ENCODE results near the gene OR2A7. TPM values are rescaled to one million over a fixed set of nuclear protein-coding genes. Genes with fewer than 3 reads are reported as not detected.
"Not testable (repeated sequence)": the region's sequence is repeated elsewhere in the genome, so short reads cannot be mapped to it uniquely, and the experiment has no call there.

OR2A7 gene
- not detected for total RNA-seq

- H3K27me3 ChIP-seq (ENCODE audit: control insufficient read depth in 3 of 3, insufficient read depth in 3 of 3, low read length in 3 of 3); H3K27ac ChIP-seq (ENCODE audit: low read depth, low read length); H3K36me3 ChIP-seq (ENCODE audit: control insufficient read depth in 3 of 3, insufficient read depth in 3 of 3, low read length in 3 of 3); H3K4me1 ChIP-seq (ENCODE audit: control insufficient read depth in 3 of 3, insufficient read depth in 3 of 3, low read length in 3 of 3); H3K4me3 ChIP-seq (ENCODE audit: low read length in 3 of 3); H3K9me3 ChIP-seq (ENCODE audit: control insufficient read depth in 3 of 3, low read length in 3 of 3); H3K9ac ChIP-seq (ENCODE audit: low read depth in 1 of 3, low read length in 3 of 3): not testable (repeated sequence)
Measured at GRCh38 chr7:144264692-144265091, at the start of gene OR2A7. Gene OR2A7, minus strand, starts transcription at chr7:144264792. Its CDS starts 5,164 bp downstream, at chr7:144259628.

- not testable (repeated sequence) for H3K36me3 ChIP-seq (ENCODE audit: control insufficient read depth in 3 of 3, insufficient read depth in 3 of 3, low read length in 3 of 3); H3K9me3 ChIP-seq (ENCODE audit: control insufficient read depth in 3 of 3, low read length in 3 of 3); H3K27ac ChIP-seq (ENCODE audit: low read depth, low read length); H3K27me3 ChIP-seq (ENCODE audit: control insufficient read depth in 3 of 3, insufficient read depth in 3 of 3, low read length in 3 of 3); H3K4me3 ChIP-seq (ENCODE audit: low read length in 3 of 3); H3K9ac ChIP-seq (ENCODE audit: low read depth in 1 of 3, low read length in 3 of 3); H3K4me1 ChIP-seq (ENCODE audit: control insufficient read depth in 3 of 3, insufficient read depth in 3 of 3, low read length in 3 of 3)
Measured at GRCh38 chr7:144311872-144312469, 47.4 kb upstream of the OR2A7 start, which contains the start of gene OR2A1. Gene OR2A1, plus strand, starts transcription at chr7:144312419. Its CDS starts 5,706 bp downstream, at chr7:144318125.

GRCh38 chr7:144311218-144311617 lies 46.6 kb upstream of the OR2A7 start:
- H3K4me3 ChIP-seq (ENCODE audit: low read length in 3 of 3); H3K9ac ChIP-seq (ENCODE audit: low read depth in 1 of 3, low read length in 3 of 3); H3K27ac ChIP-seq (ENCODE audit: low read depth, low read length); H3K27me3 ChIP-seq (ENCODE audit: control insufficient read depth in 3 of 3, insufficient read depth in 3 of 3, low read length in 3 of 3); H3K36me3 ChIP-seq (ENCODE audit: control insufficient read depth in 3 of 3, insufficient read depth in 3 of 3, low read length in 3 of 3); H3K4me1 ChIP-seq (ENCODE audit: control insufficient read depth in 3 of 3, insufficient read depth in 3 of 3, low read length in 3 of 3); H3K9me3 ChIP-seq (ENCODE audit: control insufficient read depth in 3 of 3, low read length in 3 of 3): not testable (repeated sequence)

GRCh38 chr7:144309702-144310101 lies 45.1 kb upstream of the OR2A7 start:
- H3K9me3 ChIP-seq (ENCODE audit: control insufficient read depth in 3 of 3, low read length in 3 of 3); H3K4me1 ChIP-seq (ENCODE audit: control insufficient read depth in 3 of 3, insufficient read depth in 3 of 3, low read length in 3 of 3); H3K9ac ChIP-seq (ENCODE audit: low read depth in 1 of 3, low read length in 3 of 3); H3K36me3 ChIP-seq (ENCODE audit: control insufficient read depth in 3 of 3, insufficient read depth in 3 of 3, low read length in 3 of 3); H3K27ac ChIP-seq (ENCODE audit: low read depth, low read length); H3K27me3 ChIP-seq (ENCODE audit: control insufficient read depth in 3 of 3, insufficient read depth in 3 of 3, low read length in 3 of 3); H3K4me3 ChIP-seq (ENCODE audit: low read length in 3 of 3): not testable (repeated sequence)

GRCh38 chr7:144305156-144305555 lies 40.6 kb upstream of the OR2A7 start:
- not testable (repeated sequence) for H3K27me3 ChIP-seq (ENCODE audit: control insufficient read depth in 3 of 3, insufficient read depth in 3 of 3, low read length in 3 of 3); H3K27ac ChIP-seq (ENCODE audit: low read depth, low read length); H3K9me3 ChIP-seq (ENCODE audit: control insufficient read depth in 3 of 3, low read length in 3 of 3); H3K4me3 ChIP-seq (ENCODE audit: low read length in 3 of 3); H3K36me3 ChIP-seq (ENCODE audit: control insufficient read depth in 3 of 3, insufficient read depth in 3 of 3, low read length in 3 of 3); H3K4me1 ChIP-seq (ENCODE audit: control insufficient read depth in 3 of 3, insufficient read depth in 3 of 3, low read length in 3 of 3); H3K9ac ChIP-seq (ENCODE audit: low read depth in 1 of 3, low read length in 3 of 3)

GRCh38 chr7:144303607-144304006 lies 39.0 kb upstream of the OR2A7 start:
- H3K4me1 ChIP-seq (ENCODE audit: control insufficient read depth in 3 of 3, insufficient read depth in 3 of 3, low read length in 3 of 3); H3K36me3 ChIP-seq (ENCODE audit: control insufficient read depth in 3 of 3, insufficient read depth in 3 of 3, low read length in 3 of 3); H3K9ac ChIP-seq (ENCODE audit: low read depth in 1 of 3, low read length in 3 of 3); H3K27ac ChIP-seq (ENCODE audit: low read depth, low read length); H3K27me3 ChIP-seq (ENCODE audit: control insufficient read depth in 3 of 3, insufficient read depth in 3 of 3, low read length in 3 of 3); H3K9me3 ChIP-seq (ENCODE audit: control insufficient read depth in 3 of 3, low read length in 3 of 3); H3K4me3 ChIP-seq (ENCODE audit: low read length in 3 of 3): not testable (repeated sequence)

- not testable (repeated sequence) for H3K9ac ChIP-seq (ENCODE audit: low read depth in 1 of 3, low read length in 3 of 3); H3K27me3 ChIP-seq (ENCODE audit: control insufficient read depth in 3 of 3, insufficient read depth in 3 of 3, low read length in 3 of 3); H3K9me3 ChIP-seq (ENCODE audit: control insufficient read depth in 3 of 3, low read length in 3 of 3); H3K4me1 ChIP-seq (ENCODE audit: control insufficient read depth in 3 of 3, insufficient read depth in 3 of 3, low read length in 3 of 3); H3K4me3 ChIP-seq (ENCODE audit: low read length in 3 of 3); H3K36me3 ChIP-seq (ENCODE audit: control insufficient read depth in 3 of 3, insufficient read depth in 3 of 3, low read length in 3 of 3); H3K27ac ChIP-seq (ENCODE audit: low read depth, low read length)
Measured at GRCh38 chr7:144302578-144303303, 38.1 kb upstream of the OR2A7 start.

- H3K27ac ChIP-seq (ENCODE audit: low read depth, low read length); H3K9ac ChIP-seq (ENCODE audit: low read depth in 1 of 3, low read length in 3 of 3); H3K4me3 ChIP-seq (ENCODE audit: low read length in 3 of 3); H3K27me3 ChIP-seq (ENCODE audit: control insufficient read depth in 3 of 3, insufficient read depth in 3 of 3, low read length in 3 of 3); H3K9me3 ChIP-seq (ENCODE audit: control insufficient read depth in 3 of 3, low read length in 3 of 3); H3K36me3 ChIP-seq (ENCODE audit: control insufficient read depth in 3 of 3, insufficient read depth in 3 of 3, low read length in 3 of 3); H3K4me1 ChIP-seq (ENCODE audit: control insufficient read depth in 3 of 3, insufficient read depth in 3 of 3, low read length in 3 of 3): not testable (repeated sequence)
Measured at GRCh38 chr7:144293794-144294499, 29.4 kb upstream of the OR2A7 start.

- H3K27ac ChIP-seq (ENCODE audit: low read depth, low read length); H3K4me1 ChIP-seq (ENCODE audit: control insufficient read depth in 3 of 3, insufficient read depth in 3 of 3, low read length in 3 of 3); H3K27me3 ChIP-seq (ENCODE audit: control insufficient read depth in 3 of 3, insufficient read depth in 3 of 3, low read length in 3 of 3); H3K9me3 ChIP-seq (ENCODE audit: control insufficient read depth in 3 of 3, low read length in 3 of 3); H3K36me3 ChIP-seq (ENCODE audit: control insufficient read depth in 3 of 3, insufficient read depth in 3 of 3, low read length in 3 of 3); H3K9ac ChIP-seq (ENCODE audit: low read depth in 1 of 3, low read length in 3 of 3); H3K4me3 ChIP-seq (ENCODE audit: low read length in 3 of 3): not testable (repeated sequence)
Measured at GRCh38 chr7:144292384-144293161, 28.0 kb upstream of the OR2A7 start.

- not testable (repeated sequence) for H3K4me1 ChIP-seq (ENCODE audit: control insufficient read depth in 3 of 3, insufficient read depth in 3 of 3, low read length in 3 of 3); H3K4me3 ChIP-seq (ENCODE audit: low read length in 3 of 3); H3K9me3 ChIP-seq (ENCODE audit: control insufficient read depth in 3 of 3, low read length in 3 of 3); H3K27me3 ChIP-seq (ENCODE audit: control insufficient read depth in 3 of 3, insufficient read depth in 3 of 3, low read length in 3 of 3); H3K36me3 ChIP-seq (ENCODE audit: control insufficient read depth in 3 of 3, insufficient read depth in 3 of 3, low read length in 3 of 3); H3K27ac ChIP-seq (ENCODE audit: low read depth, low read length); H3K9ac ChIP-seq (ENCODE audit: low read depth in 1 of 3, low read length in 3 of 3)
Measured at GRCh38 chr7:144291607-144292006, 27.0 kb upstream of the OR2A7 start.
